OCI-LY3 (cell line): ENCODE results near the gene GJE1.

ENCODE experiments used
- H2AFZ ChIP-seq: fragments of 200-600, 300-600 bp; shearing (Covaris generic); 2 replicates; pipeline ENCODE4 v1.6.0; 2014; ENCODE audit warnings: antibody characterized with exemption, low read depth, low read length
- H3K27ac ChIP-seq: fragments of 200-600, 300-600 bp; sonication (generic); 2 replicates; pipeline ENCODE4 v1.5.1; 2014; ENCODE audit warnings: mild to moderate bottlenecking, low read length, moderate library complexity, mixed read lengths
- H3K27me3 ChIP-seq: fragments of 200-600, 300-600 bp; sonication (generic); 2 replicates; pipeline ENCODE4 v1.6.1; 2014; ENCODE audit warnings: low read depth, low read length, mixed read lengths
- H3K36me3 ChIP-seq: fragments of 200-600, 300-600 bp; sonication (generic); replicated peaks from 2 replicates; pipeline ENCODE3; 2014; ENCODE audit warnings: low read depth, low read length, mixed read lengths
- H3K4me1 ChIP-seq: fragments of 300-600, 200-600 bp; sonication (generic); 2 replicates; pipeline ENCODE4 v1.6.1; 2014; ENCODE audit warnings: low read length, mixed read lengths
- H3K4me2 ChIP-seq: fragments of 200-600, 300-600 bp; sonication (generic); 2 replicates; pipeline ENCODE4 v1.6.1; 2014; ENCODE audit warnings: low read length, mixed read lengths
- H3K4me3 ChIP-seq: fragments of 300-600, 200-600 bp; sonication (generic); 2 replicates; pipeline ENCODE4 v1.5.1; 2014; ENCODE audit warnings: antibody characterized with exemption, mild to moderate bottlenecking, low read length, moderate library complexity
- H3K79me2 ChIP-seq: fragments of 300-600, 200-600 bp; shearing (Covaris generic); 2 replicates; pipeline ENCODE4 v1.6.1; 2014; ENCODE audit warnings: mild to moderate bottlenecking, low read length, mixed read lengths
- H3K9ac ChIP-seq: fragments of 300-600, 200-600 bp; shearing (Covaris generic); 2 replicates; pipeline ENCODE4 v1.6.0; 2014; ENCODE audit warnings: mild to moderate bottlenecking, low read length, moderate library complexity
- H3K9me3 ChIP-seq: fragments of 200-600, 300-600 bp; shearing (Covaris generic); 2 replicates; pipeline ENCODE4 v1.6.1; 2014; ENCODE audit warnings: low read length, mixed read lengths; ENCODE audit not compliant: insufficient read depth
- H4K20me1 ChIP-seq: fragments of 200-600, 300-600 bp; sonication (generic); 2 replicates; pipeline ENCODE4 v1.6.1; 2016; ENCODE audit warnings: low read length, mixed read lengths; ENCODE audit not compliant: insufficient read depth
- CTCF ChIP-seq: fragments of 200-600, 300-600 bp; sonication (generic); IDR thresholded peaks from 2 replicates; pipeline ENCODE4 v1.5.1; 2014; ENCODE audit warnings: antibody characterized with exemption, low read length, low read depth
- EZH2phosphoT487 ChIP-seq: fragments of 200-600 bp; shearing (Covaris generic); IDR thresholded peaks from 2 replicates; pipeline ENCODE4 v1.6.1; 2018; ENCODE audit warnings: antibody characterized with exemption, mixed run types, low read depth

Gene GJE1

GRCh38 chr6:142112451-142113061 is 20.2 kb upstream of the GJE1 start:
- no peak overlapping the region for H3K4me3 ChIP-seq
- no peaks in the 10 kb centered on the region for H3K36me3 ChIP-seq
- H3K4me2 ChIP-seq = no peak overlapping the region
- no peak overlapping the region for H3K9ac ChIP-seq
- no peaks in the 10 kb centered on the region for H3K27me3 ChIP-seq
- H3K79me2 ChIP-seq = no peaks in the 10 kb centered on the region
- H2AFZ ChIP-seq = no peak overlapping the region
- H3K27ac ChIP-seq = no peak overlapping the region
- H3K9me3 ChIP-seq = no peaks in the 10 kb centered on the region
- peak; percentile 69 for TF ChIP-seq CTCF
- no peak for TF ChIP-seq EZH2phosphoT487
- H3K4me1 ChIP-seq = no peaks in the 10 kb centered on the region
- no peaks in the 10 kb centered on the region for H4K20me1 ChIP-seq

- Histone ChIP-seq H3K4me2 (no peak overlapping the region), H3K36me3 (no peaks in the 10 kb centered on the region), H4K20me1 (no peaks in the 10 kb centered on the region), H3K4me3 (no peak overlapping the region), H2AFZ (no peak overlapping the region), H3K9me3 (no peaks in the 10 kb centered on the region), H3K27ac (no peak overlapping the region), H3K9ac (no peak overlapping the region), H3K27me3 (no peaks in the 10 kb centered on the region), H3K79me2 (no peaks in the 10 kb centered on the region), H3K4me1 (no peaks in the 10 kb centered on the region)
- no peak for TF ChIP-seq EZH2phosphoT487
- TF ChIP-seq CTCF = no peak
Observed at GRCh38 chr6:142117366-142117765, 15.4 kb upstream of the GJE1 start.

- no peak for TF ChIP-seq CTCF
- TF ChIP-seq EZH2phosphoT487 = no peak
- no peaks in the 10 kb centered on the region for H4K20me1 ChIP-seq
Observed at GRCh38 chr6:142118328-142118727, 14.4 kb upstream of the GJE1 start.

GRCh38 chr6:142118925-142119324 is 13.8 kb upstream of the GJE1 start:
- Histone ChIP-seq H3K79me2 (no peaks in the 10 kb centered on the region), H3K4me3 (no peak overlapping the region), H3K9ac (no peak overlapping the region), H3K36me3 (no peaks in the 10 kb centered on the region), H3K9me3 (no peaks in the 10 kb centered on the region), H3K27me3 (no peaks in the 10 kb centered on the region), H3K27ac (no peak overlapping the region), H4K20me1 (no peaks in the 10 kb centered on the region), H2AFZ (no peak overlapping the region), H3K4me1 (no peaks in the 10 kb centered on the region), H3K4me2 (no peak overlapping the region)
- no peak for TF ChIP-seq CTCF
- TF ChIP-seq EZH2phosphoT487 = no peak

More at GRCh38 chr6:142118328-142118727, 14.4 kb upstream of the GJE1 start:
- no peak overlapping the region for H3K4me2 ChIP-seq
- no peak overlapping the region for H3K9ac ChIP-seq
- H3K27ac ChIP-seq = no peak overlapping the region
- no peaks in the 10 kb centered on the region for H3K79me2 ChIP-seq
- H2AFZ ChIP-seq = no peak overlapping the region
- no peak overlapping the region for H3K4me3 ChIP-seq
- no peaks in the 10 kb centered on the region for H3K36me3 ChIP-seq
- no peaks in the 10 kb centered on the region for H3K9me3 ChIP-seq
- no peaks in the 10 kb centered on the region for H3K4me1 ChIP-seq
- no peaks in the 10 kb centered on the region for H3K27me3 ChIP-seq
